GM21423 (cell line): Measurements from ENCODE around the gene MYO3B.

Experiments used
- ATAC-seq: cut with Tn5 transposase; IDR thresholded peaks from one replicate; pipeline ENCODE4 v1.9.1; 2021; ENCODE audit warnings: mild to moderate bottlenecking, moderate library complexity; ENCODE audit not compliant: unreplicated experiment

The MYO3B gene

GRCh38 chr2:170501421-170502043, 323.6 kb downstream of the MYO3B start:
- no peak for ATAC-seq

GRCh38 chr2:170502361-170503130, 324.6 kb downstream of the MYO3B start:
- ATAC-seq = no peak

GRCh38 chr2:170503563-170503962, 325.6 kb downstream of the MYO3B start:
- no peak for ATAC-seq

GRCh38 chr2:170503971-170504809, 326.2 kb downstream of the MYO3B start:
- no peak for ATAC-seq

GRCh38 chr2:170504810-170505145, 326.8 kb downstream of the MYO3B start:
- ATAC-seq = no peak

- no peak for ATAC-seq
Observed at GRCh38 chr2:170505631-170506275, 327.8 kb downstream of the MYO3B start.

GRCh38 chr2:170509452-170510193, 331.7 kb downstream of the MYO3B start:
- no peak for ATAC-seq

- no peak for ATAC-seq
Observed at GRCh38 chr2:170512266-170512665, 334.3 kb downstream of the MYO3B start.

GRCh38 chr2:170514140-170514539, 336.2 kb downstream of the MYO3B start:
- no peak for ATAC-seq

GRCh38 chr2:170517538-170517937, 339.6 kb downstream of the MYO3B start:
- no peak for ATAC-seq

- no peak for ATAC-seq
Observed at GRCh38 chr2:170518911-170519310, 341.0 kb downstream of the MYO3B start.

- no peak for ATAC-seq
Observed at GRCh38 chr2:170521299-170521698, 343.4 kb downstream of the MYO3B start.

GRCh38 chr2:170523506-170523905, 345.6 kb downstream of the MYO3B start:
- ATAC-seq = no peak

- peak; percentile 78 for ATAC-seq
Observed at GRCh38 chr2:170524828-170525565, 347.1 kb downstream of the MYO3B start.

- no peak for ATAC-seq
Observed at GRCh38 chr2:170525566-170525900, 347.6 kb downstream of the MYO3B start.

GRCh38 chr2:170530284-170530745, 352.4 kb downstream of the MYO3B start:
- ATAC-seq = peak; percentile 36

- no peak for ATAC-seq
Observed at GRCh38 chr2:170530803-170531564, 353.0 kb downstream of the MYO3B start.

GRCh38 chr2:170531876-170532275, 353.9 kb downstream of the MYO3B start:
- ATAC-seq = no peak

- peak; percentile 59 for ATAC-seq
Observed at GRCh38 chr2:170533156-170533555, 355.2 kb downstream of the MYO3B start.
